ENCODE measurements around the gene SYNGR1.
A peak's percentile ranks its signal among the peaks of the same experiment; 100 is the strongest.
"Not testable (repeated sequence)": the region's sequence is repeated elsewhere in the genome, so short reads cannot be mapped to it uniquely, and the experiment has no call there.

The SYNGR1 gene

GRCh38 chr22:39317084-39317774 is 32.6 kb upstream of the SYNGR1 start:
- peak; percentile 29 for DNase-seq

- DNase-seq, result no peak
These were observed 31.9 kb upstream of the SYNGR1 start for GRCh38 chr22:39317775-39318506.

- DNase-seq, result no peak
These were observed 31.1 kb upstream of the SYNGR1 start for GRCh38 chr22:39318507-39319283.

GRCh38 chr22:39319284-39320022 is 30.3 kb upstream of the SYNGR1 start, which contains the start of gene RPL3:
TSS of gene RPL3 (minus strand) at chr22:39319623. CDS start at chr22:39319597, 26 bp downstream.
- DNase-seq, result peak; percentile 97

GRCh38 chr22:39320616-39321029 is 29.2 kb upstream of the SYNGR1 start:
- DNase-seq, result not testable (repeated sequence)

GRCh38 chr22:39325392-39325932 is 24.3 kb upstream of the SYNGR1 start:
- no peak for DNase-seq

- no peak for DNase-seq
These were observed 21.6 kb upstream of the SYNGR1 start for GRCh38 chr22:39327995-39328754.

GRCh38 chr22:39330553-39330952 is 19.2 kb upstream of the SYNGR1 start:
- DNase-seq, result not testable (repeated sequence)

- no peak for DNase-seq
These were observed 17.2 kb upstream of the SYNGR1 start for GRCh38 chr22:39332441-39333064.

GRCh38 chr22:39336411-39336810 is 13.4 kb upstream of the SYNGR1 start:
- no peak for DNase-seq

- DNase-seq, result not testable (repeated sequence)
These were observed 10.0 kb upstream of the SYNGR1 start for GRCh38 chr22:39339775-39340174.

- DNase-seq, result no peak
These were observed 8.6 kb upstream of the SYNGR1 start for GRCh38 chr22:39341179-39341578.

- peak; percentile 69 for DNase-seq
These were observed 6.3 kb upstream of the SYNGR1 start for GRCh38 chr22:39343259-39344045.

GRCh38 chr22:39344046-39344390 is 5.8 kb upstream of the SYNGR1 start:
- no peak for DNase-seq

- DNase-seq, result no peak
These were observed 4.6 kb upstream of the SYNGR1 start for GRCh38 chr22:39345231-39345630.

- DNase-seq, result no peak
These were observed 784 bp upstream of the SYNGR1 start for GRCh38 chr22:39348909-39349505.

- DNase-seq, result peak; percentile 24
These were observed 255 bp upstream of the SYNGR1 start for GRCh38 chr22:39349506-39349966.

- no peak for DNase-seq
These were observed 1.2 kb downstream of the SYNGR1 start for GRCh38 chr22:39350757-39351688.
